NCI-H2227 treated with DMSO at 0.1 percent for 48 hours (cell line): Measurements from ENCODE around the gene TTC7B.

ENCODE experiments used
- DNase-seq: peaks from one replicate; lab custom pipeline; 2025; lab: John Stamatoyannopoulos, UW

Gene TTC7B

DNA sequence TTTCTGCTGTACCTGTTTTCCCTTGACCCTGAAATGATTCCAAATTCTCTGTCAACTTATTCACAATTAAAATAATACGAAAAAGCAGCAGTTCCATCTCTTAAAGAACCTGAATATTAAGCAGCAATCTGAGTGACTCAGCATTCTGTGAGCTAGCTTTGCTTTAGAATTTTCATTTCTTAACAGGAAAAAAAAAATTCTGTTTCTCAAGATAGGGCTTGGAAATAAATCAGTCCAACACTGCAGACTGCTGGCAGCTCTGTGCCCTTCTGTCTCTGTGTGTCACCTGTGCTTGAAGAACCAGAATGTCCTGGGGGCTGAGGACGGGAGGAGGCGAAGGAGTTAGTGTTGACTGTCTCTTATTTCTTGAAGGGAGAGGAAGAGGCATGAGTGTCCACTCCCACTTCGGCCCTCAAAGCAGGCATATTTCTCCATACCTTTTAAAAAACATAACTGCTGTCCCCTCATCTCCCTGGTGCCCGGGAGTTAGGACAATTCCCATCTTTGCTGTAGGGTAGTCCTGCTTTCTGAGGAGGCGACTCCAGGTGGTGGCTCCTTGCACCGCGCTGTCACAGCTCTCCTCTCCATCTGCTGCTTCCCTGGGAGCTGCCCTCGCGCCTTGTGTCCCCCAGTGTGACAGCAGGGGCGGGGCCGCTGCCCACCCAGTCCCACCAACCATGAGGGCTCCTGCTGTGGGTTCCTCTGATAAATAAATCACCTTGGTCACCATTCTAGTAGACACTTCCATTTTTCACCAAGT lies 216.3 kb downstream of the TTC7B start:
- DNase-seq, result no peak

DNA sequence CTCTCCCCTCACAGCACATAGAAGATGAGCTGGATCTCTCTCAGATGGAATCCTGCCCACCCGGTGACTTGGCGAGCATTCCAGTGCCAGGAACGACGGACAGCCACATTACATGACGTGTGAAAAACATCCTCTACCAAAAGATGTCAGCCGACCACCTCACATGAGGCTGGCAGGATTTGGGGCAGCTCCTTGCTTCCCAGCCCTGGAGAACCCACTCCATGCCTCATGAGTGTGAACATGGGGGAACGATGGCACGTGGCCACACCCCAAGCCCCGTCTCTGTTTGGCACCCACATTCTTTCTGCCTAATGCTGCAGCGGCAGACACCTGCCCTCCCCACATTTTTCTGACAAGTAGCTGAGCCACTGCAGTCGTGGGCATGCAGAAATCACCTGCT lies 216.9 kb downstream of the TTC7B start:
- DNase-seq, result no peak

DNA sequence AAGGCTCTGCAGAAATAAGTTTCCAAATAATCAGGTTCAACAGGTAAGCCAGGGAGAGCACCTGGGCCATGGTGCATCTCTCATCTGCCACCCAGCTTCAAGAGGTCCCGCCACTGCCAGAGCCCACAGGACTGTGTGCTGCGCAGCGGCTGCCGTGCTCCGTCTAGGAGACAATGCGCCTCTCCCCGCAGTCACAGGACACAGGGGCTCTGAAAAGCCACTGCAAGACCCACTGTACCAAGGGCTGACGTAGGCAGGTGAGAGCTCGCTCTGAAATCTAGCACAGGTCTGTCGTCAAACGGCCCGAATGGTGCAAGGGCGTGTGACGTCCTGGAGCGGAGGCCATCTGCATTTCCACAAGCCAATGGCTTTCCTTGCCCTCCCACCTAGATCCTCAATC lies 218.3 kb downstream of the TTC7B start:
- no peak for DNase-seq

DNA sequence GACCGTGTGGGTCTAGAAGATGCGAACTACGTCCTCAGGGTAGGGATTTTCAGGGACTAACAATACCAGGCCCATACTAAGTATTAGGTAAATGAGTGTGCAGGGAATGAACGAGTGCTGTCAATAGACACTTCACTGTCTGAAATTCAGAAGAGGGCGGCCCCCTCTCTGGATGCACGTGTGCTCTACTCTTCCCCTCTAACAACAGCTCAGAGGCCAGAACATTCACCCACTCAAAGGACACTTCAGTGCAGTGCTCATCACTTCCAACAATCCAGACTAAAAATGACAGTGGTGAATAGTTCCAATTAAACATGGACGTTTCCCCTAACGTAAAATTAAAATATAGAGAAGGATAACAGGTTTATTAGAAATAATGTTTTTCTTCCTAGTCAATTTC lies 219.5 kb downstream of the TTC7B start:
- no peak for DNase-seq

DNA sequence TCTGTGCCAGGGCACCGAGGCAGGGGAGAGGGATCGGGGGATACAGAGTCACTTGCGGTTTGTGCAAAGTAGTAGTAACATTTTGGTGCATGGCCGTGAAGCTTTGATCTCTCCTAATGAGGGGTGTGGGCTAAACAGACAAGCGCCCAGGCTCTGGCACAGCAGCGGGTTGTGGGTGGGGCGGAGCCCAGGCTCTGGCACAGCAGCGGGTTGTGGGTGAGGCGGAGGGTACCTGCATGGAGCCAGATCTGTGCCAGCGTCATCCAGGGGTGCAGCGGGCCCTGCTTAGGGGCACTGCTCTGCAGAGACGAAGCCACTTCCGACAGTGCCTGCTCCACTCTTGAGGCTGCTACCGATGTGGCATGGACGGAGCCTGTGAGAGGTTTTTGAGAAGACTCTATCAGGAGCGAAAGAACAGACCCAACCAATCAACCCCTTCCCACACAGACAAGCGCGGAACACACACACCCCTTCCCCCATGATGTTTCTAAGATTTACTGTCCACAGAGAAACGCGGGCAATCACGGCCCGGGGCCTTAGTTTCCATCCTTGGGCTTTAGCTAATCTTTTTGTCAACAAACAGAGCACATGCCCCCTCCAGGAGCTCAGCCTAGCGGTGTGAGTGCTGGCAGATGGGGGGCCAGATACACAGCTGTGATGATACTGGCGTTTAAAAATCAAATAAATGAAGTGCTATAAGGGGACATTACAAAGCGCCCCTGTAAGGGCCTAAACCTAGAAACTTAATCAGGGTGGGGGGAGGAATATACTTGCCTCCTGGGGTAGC lies 222.8 kb downstream of the TTC7B start:
- DNase-seq, result no peak

DNA sequence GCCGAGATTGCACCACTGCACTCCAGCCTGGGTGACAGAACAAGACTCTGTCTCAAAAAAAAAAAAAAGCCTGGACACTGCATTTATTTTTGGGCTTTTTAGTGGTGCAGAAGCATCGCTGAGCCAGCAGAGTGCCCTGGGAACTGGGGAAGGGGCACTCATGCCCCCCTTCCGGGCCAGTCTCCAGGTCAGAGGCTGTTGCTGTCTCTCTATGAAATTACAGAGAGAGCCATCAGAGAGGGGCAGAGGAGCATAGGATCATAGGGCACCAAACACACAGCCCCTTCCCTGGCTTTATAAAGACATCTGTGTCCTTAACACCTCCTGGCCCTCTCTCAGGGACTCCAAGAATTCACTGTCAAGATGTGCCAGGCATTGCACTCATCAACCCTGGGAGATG lies 223.6 kb downstream of the TTC7B start:
- DNase-seq, result no peak

DNA sequence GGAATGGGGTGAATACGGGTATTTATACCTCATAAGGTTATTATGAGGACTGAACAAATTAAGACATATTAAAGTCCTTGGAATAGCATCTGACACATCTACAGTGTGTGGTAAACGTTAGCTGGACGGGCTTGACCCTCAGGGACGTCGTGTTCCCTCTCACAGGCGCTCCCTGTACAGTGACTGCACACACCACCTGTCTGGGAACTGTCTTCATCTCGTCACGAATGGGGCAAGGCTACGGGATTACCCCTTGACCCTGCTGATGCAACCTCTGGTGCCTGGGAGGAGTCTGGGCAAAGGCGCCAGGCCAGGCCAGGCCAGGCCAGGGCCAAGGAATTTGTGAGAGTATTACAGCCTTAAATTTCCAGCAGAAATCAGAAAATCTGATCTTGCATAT lies 228.3 kb downstream of the TTC7B start:
- DNase-seq, result no peak

DNA sequence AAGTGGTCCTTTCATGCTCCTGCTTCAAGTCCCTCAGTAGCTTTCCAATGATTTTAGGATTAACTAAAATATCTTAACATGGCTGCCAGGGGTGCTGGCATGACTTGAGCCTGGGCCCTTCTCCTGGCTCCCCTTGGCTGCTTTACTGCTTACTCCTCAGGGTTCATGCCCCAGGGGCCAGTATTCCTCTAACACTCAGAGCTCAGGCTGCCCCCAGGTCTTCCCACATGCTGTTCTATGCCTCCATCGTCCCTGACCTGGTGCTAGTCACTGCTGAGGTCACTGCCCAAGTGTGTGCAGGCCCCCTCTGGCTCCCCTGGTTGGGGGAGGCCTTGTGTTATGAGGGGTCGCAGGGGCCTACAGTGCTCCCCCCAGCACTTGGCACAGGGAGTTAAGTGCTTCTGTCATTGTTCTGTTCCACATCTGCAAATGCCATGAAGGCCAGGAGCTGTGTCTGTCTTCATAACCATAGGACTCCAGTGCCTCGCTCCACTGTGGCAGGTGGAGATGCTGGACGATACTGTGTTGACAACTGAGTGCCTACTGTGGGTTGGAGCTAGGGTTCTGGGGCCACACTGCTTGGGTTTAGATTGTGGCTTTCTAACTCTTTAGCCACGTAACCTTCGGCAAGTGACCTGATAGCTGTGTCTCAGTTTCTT lies 228.8 kb downstream of the TTC7B start:
- no peak for DNase-seq

DNA sequence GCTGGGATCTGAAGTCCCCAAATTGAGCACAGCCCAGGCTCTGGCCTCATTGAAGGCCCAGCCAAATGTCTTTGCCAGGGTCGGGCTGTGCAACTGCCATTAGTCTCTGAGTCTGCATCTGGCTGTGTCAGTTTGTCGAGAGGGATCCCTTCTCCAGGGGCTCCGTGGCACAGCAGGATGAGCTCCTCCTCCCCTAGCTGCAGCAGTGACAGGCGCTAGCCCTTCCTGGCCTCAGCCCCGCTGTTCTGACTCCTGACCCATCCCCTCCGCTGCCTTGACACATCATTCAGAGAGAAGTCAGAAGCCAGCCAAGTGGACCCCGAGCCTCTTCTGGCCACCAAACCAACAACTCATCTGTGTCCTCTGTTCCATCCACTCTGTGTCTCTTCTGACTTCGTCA lies 231.1 kb downstream of the TTC7B start:
- DNase-seq, result no peak

DNA sequence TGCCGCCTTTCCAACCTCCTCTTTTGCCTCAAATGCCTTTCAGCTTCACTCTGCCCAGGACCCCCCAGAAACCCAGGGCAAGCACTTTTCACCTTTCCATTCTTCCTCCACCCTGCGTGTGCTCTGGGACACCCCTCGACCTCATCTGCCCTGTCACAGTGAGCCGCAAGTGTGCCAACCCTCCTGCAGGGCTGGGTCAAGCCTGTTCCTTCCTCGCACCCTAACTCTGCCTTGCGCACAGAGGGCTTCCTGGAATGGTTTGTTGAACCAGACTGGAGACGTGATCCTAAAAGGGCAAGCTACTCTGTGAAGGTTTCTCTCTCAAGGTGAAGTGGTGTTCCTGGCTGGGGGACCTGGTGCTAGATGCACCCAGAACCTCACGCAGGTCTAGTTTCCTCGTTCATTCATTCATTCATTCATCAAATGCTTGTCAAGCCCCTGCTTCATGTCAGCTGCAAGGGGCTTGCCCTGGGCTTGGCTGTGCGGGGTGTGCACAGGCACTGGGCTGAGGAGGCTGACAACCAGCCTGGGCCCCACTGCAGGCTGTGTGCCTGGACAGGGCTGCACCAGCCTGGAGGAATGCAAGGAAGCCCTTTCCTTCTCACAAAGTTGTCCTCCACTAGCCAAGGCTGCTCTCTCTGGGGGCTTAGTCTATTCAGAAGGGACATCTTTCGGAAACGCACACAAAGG lies 232.2 kb downstream of the TTC7B start:
- no peak for DNase-seq

DNA sequence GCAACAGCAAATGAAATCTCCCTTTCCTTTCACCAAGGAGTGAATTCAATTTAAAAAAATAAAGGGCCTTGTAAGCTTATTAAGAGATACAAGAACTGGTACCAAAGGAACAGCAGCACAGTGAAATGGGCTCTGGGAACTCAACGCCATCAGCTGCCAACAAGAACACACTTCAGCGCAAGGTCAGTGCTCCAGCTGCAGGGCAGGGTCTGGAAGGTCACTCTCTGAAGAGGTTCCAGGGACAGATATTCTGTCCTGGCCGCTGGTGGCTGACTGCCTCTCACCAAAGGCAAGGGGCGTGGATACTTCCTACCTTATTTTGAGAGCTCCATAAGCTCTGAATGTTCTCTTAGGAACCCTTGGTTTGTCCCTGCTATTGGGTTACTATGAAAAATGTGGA lies 232.8 kb downstream of the TTC7B start:
- no peak for DNase-seq

DNA sequence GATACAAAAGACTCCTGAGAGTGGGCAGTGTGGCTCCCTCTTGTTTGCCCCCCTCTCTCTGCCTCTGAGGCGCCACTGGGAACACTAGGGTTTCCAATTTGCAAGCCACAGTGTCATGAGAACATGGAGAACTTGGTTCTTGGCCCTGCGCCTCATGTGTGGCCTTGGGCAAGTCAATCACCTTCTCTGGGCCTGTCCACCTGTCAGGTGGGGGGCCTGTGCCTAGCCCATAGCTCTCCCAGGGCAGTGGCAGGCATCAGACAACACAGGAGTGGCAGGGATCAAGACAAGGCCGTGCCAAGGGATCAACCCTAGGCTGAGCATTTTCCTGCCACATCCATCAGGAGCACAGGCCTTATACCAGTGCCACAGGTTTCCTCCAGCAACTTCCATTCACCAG lies 234.1 kb downstream of the TTC7B start:
- DNase-seq, result no peak

DNA sequence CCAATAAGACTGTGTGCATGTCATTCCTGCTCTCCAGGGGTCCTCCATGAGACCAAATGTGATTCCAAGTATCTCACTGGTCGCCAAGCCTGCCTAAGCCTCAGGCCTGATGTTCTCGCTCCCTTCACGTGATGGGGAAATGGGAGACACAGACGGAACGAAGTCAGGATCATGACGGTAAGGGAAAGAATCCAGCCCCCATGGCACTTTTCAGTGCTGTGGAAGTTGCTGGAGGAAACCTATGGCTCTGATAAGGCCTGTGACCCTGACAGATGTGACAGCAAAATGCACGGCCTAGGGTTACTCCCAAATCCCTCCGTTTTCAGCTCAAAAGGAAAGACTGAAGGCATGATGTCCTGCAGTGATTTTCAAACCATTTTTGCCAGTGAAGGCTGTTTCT lies 234.5 kb downstream of the TTC7B start:
- no peak for DNase-seq

DNA sequence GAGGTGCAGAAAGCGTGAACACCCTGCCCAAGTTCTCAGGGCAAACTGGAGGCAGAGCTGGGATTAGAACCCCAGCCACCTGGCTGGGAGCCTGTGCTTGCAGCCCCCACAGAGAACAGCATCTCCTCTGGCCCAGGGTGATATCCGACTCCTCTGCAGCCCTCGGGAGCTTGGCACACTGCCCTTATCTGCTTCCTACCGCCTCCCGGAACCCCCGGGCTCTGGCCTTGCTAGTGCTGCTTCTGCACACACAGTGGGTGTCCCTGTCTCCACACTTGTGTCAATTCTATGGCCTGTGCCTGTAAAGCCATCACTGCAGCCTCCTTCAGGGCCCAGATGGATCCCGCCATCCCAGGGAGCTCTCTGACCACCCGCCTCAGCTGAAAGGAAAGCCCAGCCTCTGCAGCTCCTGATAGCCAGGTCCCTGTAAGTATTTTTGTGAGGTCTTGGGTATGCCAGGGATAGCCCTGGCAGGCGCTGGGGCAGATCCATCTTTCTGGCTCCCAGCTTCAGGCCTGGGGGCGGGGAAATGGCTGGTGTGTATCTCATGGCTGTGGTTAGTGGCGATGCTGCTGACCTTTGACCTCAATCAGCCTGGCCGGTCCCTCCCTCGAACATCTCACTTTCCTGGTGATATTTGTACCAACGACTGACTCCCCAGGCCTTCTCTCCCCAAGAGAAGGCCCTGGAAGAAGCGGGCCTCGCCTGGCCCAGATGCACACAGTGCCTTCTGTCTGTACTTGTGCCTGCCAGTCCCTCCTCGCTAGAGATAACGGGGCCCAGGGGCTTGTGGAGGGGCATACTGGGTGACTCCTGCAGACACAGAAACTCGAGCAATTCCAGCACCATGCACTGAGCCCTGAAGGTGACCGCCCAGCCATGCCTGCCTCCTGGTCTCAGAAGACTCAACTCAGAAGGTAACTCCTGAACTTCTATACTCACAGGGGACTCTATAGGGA lies 235.6 kb downstream of the TTC7B start:
- DNase-seq, result no peak

DNA sequence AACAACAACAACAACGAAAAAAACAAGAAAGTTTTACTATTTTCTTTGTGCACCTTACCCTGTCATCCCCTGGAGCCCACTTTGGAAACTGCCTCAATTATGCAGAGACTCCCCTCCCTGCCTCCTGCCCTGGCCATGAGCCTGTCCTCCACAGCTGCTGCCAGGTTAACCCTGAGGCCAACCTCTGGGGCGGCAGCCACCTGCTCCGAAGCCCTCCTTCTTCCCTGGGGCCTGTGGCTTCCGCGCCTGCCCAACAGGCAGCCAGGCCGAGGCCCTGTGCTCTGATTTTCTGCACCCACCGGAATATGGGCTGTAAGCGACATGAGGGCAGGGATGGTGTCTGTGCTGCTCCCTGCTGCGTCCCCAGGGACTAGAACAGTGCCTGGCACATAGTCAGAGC lies 236.4 kb downstream of the TTC7B start:
- DNase-seq, result no peak

DNA sequence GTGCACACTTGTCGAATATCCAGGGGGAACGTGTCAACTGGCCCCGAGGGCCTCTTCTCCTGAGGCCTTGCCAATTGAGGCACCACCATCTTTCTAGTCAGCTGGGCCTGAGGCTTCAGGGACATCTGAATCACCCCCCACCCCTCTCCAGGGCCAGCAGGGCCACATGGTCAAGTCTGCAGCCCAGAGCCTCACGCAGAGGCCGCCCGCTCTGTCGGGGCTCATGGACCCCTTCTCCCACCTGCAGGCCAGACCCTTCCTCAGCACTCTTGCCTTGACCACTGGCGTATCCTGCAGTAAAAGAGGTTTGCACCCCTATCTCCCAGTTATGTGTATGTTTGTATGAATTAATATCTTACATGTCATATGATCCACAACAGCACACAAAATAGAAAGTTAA lies 237.1 kb downstream of the TTC7B start:
- DNase-seq, result no peak

DNA sequence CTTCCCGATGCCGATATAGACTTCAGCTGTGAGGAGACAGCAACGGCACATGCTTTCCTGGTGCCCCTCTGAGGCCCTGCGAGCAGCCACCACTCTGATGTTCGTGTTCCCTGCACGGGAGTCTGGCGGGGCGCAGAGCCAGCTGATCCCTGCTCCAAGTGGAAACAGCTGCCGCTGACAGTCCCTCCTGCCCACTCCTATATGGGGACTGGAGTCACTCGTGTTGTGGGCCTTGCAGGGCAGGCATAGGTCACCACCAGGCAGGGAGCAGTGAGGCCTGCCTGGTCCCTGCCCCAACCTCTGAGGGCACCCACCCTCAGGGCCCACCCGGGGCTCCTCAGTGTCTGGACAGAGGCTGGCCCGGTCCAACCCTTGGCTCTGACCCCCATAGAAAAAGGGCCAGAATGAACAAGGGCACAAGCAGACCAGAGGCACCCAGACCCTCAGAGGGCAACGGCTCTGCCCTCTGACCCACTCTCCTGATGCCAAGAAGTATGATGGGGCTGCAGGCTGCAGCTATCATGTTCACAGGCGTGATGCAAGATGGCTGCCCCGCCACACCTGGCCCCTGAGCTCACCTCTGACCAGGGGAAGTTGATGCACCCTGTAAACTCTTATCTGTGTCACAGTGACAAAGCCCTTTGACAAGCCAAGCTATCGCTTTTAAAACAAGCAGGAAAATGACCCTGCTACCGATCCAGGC lies 237.8 kb downstream of the TTC7B start:
- no peak for DNase-seq

DNA sequence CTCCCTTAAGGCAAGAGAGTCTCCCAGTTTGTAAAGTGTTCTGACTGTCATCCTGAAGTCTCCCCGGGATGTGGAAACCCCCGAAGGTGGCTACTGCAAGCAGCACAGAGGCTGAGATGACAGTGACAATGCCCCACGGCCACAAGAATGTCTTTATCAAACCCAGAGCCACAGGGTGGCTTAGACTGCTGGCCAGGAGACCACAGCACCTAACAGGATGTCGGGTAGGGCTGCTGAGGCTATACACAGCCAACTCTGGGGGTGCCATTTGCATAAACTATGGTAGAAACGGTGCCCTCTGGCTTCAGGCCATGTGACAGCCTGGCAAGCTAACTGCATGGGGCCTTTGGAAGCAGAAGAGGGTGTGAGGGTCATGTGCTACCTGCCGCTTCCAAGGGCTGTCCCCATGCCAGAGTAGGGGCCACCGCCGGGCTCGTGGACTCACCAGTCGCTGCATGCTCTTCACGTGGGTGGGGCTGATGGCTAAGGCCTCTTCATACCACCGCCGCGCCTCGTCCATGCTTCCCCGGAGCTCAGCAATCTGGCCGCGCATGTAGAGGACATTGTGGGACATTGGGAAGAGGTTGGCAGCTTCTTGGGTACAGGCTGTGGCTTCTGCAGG lies 238.5 kb downstream of the TTC7B start:
- DNase-seq, result no peak

DNA sequence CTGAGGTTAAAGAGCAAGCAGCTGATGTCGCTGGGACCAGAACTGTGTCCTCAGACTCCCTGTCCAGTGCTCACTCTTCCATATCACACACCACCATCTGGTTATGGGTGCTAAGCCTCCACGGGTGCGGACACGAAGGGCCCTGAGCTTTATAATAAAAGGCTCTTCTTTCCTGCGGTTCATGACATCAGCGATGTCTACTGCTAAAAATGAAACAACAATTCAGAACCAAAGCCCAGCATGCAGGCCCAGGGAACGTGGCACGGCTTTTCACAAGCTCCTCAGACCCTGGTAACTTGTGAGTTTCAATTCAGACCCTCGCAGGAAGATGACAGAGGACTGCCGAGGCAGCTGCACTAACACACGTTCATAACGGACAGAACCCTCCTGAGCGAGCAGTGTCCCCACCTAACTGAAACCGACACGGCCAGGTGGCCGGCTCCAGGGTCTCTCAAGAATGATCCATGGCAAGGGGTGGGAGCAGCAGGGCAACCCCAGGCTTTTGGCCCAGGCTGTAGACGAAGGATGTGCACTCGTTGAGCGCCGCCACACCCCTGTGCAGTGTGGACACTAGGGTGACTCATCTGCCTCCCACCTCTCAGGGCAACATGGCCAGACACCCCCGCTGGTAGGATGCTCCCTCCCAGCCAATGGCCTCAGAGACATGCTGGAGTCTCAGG lies 239.1 kb downstream of the TTC7B start:
- DNase-seq, result no peak

DNA sequence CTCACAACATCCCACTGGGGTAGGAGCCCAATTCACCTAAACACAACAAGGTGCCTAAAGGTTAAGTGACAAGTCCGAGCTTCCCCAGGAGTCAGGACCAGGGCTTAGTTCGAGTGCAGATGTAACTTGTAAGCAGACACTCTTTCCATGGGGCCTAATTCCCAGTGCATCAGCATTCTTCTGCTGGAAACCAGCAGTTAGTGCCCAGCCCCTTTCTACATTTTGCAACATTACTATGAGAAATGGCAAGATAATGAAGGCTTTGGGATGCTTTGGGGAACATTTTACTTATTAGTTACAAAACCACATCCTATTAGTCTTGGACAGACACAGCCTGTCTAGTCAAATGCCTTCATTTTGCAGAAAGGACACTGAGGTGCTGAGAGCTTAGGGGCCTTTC lies 239.6 kb downstream of the TTC7B start:
- no peak for DNase-seq
